GM12801 (cell line): ENCODE data around the gene POLR2A.

Experiments used
- CTCF ChIP-seq: IDR thresholded peaks from one replicate; pipeline ENCODE4 v1.5.1; 2011; ENCODE audit warnings: control low read depth; ENCODE audit not compliant: insufficient read length; ENCODE audit errors: extremely low read depth

The POLR2A gene

GRCh38 chr17:7523033-7523432, 38.9 kb downstream of the POLR2A start:
- no peak for TF ChIP-seq CTCF

- TF ChIP-seq CTCF = no peak
Observed at GRCh38 chr17:7528842-7529241, 44.7 kb downstream of the POLR2A start.

- no peak for TF ChIP-seq CTCF
Observed at GRCh38 chr17:7530023-7530900, 46.1 kb downstream of the POLR2A start.

GRCh38 chr17:7538050-7538449, 53.9 kb downstream of the POLR2A start:
- TF ChIP-seq CTCF = no peak

- TF ChIP-seq CTCF = no peak
Observed at GRCh38 chr17:7538891-7539545, 54.9 kb downstream of the POLR2A start.

GRCh38 chr17:7541074-7541621, 57.0 kb downstream of the POLR2A start:
- TF ChIP-seq CTCF = no peak

- no peak for TF ChIP-seq CTCF
Observed at GRCh38 chr17:7544911-7545310, 60.7 kb downstream of the POLR2A start.
